ENCODE results near the gene NEO1. TPM values are rescaled to one million over a fixed set of nuclear protein-coding genes. Genes with fewer than 3 reads are reported as not detected.

Gene NEO1
- total RNA-seq, 1 donor from 2014 or later: 8.7 TPM

DNA sequence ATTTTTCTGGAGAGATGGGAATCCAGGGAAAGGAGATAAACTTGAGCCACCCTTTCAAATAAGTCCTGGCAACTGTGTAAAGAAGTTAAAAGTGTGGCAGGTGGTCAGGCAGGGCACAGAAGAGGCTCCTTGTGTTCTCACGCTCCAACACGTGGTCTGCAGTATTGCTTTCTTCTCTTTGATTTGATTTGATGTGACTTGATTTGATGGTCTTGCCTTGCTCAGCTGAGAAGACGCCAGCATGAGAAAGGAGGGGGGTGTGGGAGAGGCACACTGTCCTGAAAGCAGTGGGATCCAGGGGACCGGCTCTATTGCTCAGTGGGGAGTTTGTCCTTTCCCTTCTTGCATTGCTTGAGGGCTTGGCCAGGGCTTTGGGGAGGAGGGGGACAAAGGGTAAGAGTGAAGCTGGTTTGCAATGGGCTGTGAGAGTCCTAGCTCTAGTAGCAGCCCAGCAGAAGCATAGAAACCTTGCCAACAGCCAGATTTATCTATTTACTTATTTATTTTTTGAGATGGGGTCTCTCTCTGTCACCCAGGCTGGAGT, 25.7 kb upstream of the NEO1 start:
- intact Hi-C loops (cut with DNase I): no loop called here
- DNase-seq (ENCODE audit: low spot score): no peak

GRCh38 chr15:73028031-73028430, 24.2 kb upstream of the NEO1 start:
- intact Hi-C loops (cut with DNase I): no loop called here
- DNase-seq (ENCODE audit: low spot score): no peak

DNA sequence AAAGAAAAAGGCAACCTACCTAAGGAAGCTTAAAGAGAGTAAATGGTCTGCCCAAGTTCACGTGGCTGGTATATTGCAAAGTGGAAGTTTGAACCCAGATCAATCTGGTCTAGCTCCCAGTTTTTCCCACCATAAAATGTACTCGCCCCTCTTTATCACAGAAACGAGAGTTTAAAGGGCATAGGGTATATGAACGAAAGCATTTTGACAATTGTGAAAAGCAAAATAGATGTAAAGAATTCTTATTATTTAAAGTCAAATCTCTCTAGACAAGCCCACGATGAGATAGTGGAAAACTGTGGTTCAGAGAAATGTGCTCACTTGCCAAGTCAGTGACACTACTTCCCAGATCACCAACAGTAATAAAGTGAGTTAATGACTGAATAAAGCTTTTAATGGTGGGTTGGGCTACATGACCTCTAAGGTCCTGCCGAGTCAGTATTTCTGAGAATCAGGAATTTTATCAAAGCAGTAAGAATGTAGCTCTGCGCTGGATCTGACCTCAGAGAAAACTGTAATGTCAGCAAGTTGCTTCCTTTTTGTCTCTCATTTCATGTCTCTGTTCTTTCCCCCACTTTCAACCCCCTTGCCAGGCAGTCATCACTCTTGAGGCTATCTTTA, 23.3 kb upstream of the NEO1 start:
- no peak for DNase-seq (ENCODE audit: low spot score)
- intact Hi-C loops (cut with DNase I): no loop called here

- intact Hi-C loops (cut with DNase I): no loop called here
- DNase-seq (ENCODE audit: low spot score): no peak
Observed at GRCh38 chr15:73030122-73030679, 22.1 kb upstream of the NEO1 start.

- intact Hi-C loops (cut with DNase I): no loop called here
- DNase-seq (ENCODE audit: low spot score): no peak
Observed at GRCh38 chr15:73031648-73032047, 20.6 kb upstream of the NEO1 start.

GRCh38 chr15:73033611-73034010, 18.7 kb upstream of the NEO1 start:
- no peak for DNase-seq (ENCODE audit: low spot score)
- intact Hi-C loops (cut with DNase I): no loop called here

GRCh38 chr15:73034221-73034620, 18.0 kb upstream of the NEO1 start:
- DNase-seq (ENCODE audit: low spot score): no peak
- intact Hi-C loops (cut with DNase I): no loop called here

- intact Hi-C loops (cut with DNase I): no loop called here
Observed at GRCh38 chr15:73035221-73035620, 17.0 kb upstream of the NEO1 start.

GRCh38 chr15:73038220-73038619, 14.0 kb upstream of the NEO1 start:
- no peak for DNase-seq (ENCODE audit: low spot score)
- intact Hi-C loops (cut with DNase I): no loop called here

More at GRCh38 chr15:73035221-73035620, 17.0 kb upstream of the NEO1 start:
- DNase-seq (ENCODE audit: low spot score): no peak

DNA sequence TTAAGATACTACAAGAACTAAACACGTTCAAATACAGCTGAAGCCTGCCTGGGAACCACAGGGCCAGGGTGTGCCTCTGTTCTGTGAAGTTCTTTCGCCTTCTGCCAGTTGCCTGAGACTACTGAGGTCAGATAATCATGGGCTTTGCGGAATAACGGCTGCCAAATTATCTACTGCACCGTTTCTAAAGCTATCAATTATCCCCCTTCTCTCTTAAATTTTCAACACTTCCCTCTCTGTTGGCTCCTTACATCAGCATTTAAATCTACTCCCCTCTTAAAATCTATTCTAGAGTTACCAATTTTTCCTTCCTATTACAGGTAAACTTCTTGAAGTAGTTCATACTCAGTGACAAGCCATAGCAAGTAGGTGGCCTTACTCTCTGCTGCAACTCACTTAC, 6.2 kb upstream of the NEO1 start:
- intact Hi-C loops (cut with DNase I): no loop called here
- no peak for DNase-seq (ENCODE audit: low spot score)

DNA sequence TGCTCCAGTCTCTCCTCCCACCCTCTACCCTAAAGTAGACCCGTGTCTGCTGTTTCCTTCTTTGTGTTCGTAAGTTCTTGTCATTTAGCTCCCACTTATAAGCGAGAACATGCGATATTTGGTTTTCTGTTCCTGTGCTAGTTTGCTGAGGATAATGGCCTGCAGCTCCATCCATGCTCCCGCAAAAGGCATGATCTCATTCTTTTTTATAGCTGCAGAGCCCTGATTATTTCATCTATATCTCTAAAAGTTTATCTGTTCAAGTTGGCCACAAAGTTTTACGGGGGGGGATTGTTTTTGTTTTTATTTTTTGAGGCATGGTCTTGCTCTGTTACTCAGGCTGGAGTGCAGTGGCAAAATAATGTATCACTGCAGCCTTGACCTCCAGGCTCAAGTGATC, 4.4 kb upstream of the NEO1 start:
- intact Hi-C loops (cut with DNase I): no loop called here
- no peak for DNase-seq (ENCODE audit: low spot score)

- no peak for DNase-seq (ENCODE audit: low spot score)
- intact Hi-C loops (cut with DNase I): no loop called here
Observed at GRCh38 chr15:73048624-73049295, 3.5 kb upstream of the NEO1 start.

- intact Hi-C loops (cut with DNase I): loop anchor here (5.0 kb wide), 1 partner anchor 267 kb away; the partner anchor contains the start of gene ADPGK
- DNase-seq (ENCODE audit: low spot score): no peak
Observed at GRCh38 chr15:73049564-73050215, 2.6 kb upstream of the NEO1 start.

DNA sequence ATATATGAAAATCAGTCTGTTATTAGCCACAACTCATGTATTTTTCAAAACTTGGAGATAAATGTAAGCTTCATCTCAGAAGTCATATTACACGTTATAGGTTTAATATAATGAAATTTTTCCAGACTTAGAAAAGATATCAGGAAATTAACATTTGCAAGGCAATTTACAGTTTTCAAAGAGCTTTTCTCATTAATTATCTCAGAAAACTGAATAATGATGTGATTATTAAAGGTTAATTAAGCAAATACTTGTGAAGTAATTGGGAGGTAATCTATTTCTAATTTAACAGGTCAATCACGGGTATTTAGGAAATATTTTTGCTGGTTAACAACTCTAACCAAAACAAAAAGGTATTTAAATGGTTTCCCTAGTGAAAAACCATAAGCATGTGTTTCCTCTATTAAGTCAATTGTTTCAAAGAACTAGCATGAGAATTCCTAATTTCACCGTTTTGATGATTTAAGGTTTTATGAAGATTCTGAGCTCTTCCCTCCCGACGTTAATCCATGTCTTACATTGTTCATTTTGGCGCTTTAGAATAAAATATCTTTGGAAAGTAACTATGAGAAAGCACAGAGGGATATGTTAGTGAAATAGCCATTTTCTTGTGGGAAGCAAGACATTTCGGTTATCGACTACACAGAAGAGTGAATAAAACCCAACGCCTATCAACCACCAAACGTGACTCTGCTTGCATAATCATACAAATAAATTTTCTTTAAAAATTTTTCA, 1.5 kb upstream of the NEO1 start:
- no peak for DNase-seq (ENCODE audit: low spot score)
- intact Hi-C loops (cut with DNase I): loop anchor here (5.0 kb wide), 1 partner anchor 268 kb away; the partner anchor contains the start of gene ADPGK

DNA sequence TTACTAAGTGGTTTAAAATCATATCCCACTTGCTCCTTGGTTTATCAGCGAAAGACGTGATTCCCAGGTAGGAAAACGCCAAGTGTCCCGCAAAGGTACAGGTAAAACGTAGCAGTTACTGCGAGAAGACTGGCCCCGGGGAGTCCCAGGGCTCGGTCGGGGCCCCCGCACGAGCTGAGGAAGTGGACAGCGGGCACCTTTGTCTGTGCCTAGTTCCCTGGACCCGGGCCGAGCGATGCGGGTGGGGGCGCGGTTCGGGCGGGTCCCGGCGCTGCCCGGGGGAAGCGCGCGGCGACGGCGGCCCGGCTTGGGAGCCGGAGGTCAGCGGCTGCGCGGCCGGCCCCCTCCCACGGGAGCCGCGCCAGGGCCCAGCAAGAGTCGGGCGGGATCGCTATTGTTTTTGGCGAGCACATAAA, 864 bp upstream of the NEO1 start:
- DNase-seq (ENCODE audit: low spot score): peak; percentile 77
- intact Hi-C loops (cut with DNase I): loop anchor here (5.0 kb wide), 1 partner anchor 269 kb away; the partner anchor contains the start of gene ADPGK

GRCh38 chr15:73052653-73053397, 562 bp downstream of the NEO1 start:
- no peak for DNase-seq (ENCODE audit: low spot score)
- intact Hi-C loops (cut with DNase I): loop anchor here (5.0 kb wide), 1 partner anchor 271 kb away; the partner anchor contains the start of gene ADPGK

DNA sequence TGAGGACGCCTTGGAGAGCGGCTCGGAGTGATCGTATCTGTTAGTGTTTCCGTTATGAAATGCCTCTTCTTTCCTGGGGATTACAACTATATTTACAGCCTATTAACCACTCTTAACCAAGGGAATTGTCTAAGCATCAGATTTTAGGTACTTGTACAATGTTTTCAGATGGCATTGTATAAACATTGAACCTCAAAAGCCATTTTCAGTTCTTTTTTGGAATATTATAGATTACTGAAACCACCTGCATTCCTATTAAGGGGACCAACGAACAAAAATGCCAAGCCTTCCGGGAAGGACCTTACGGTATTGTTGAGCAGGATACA, 1.1 kb downstream of the NEO1 start:
- intact Hi-C loops (cut with DNase I): loop anchor here (5.0 kb wide), 1 partner anchor 271 kb away; the partner anchor contains the start of gene ADPGK
- no peak for DNase-seq (ENCODE audit: low spot score)

GRCh38 chr15:73054417-73054953, 2.2 kb downstream of the NEO1 start:
- DNase-seq (ENCODE audit: low spot score): no peak
- intact Hi-C loops (cut with DNase I): loop anchor here (5.0 kb wide), 1 partner anchor 272 kb away; the partner anchor contains the start of gene ADPGK

GRCh38 chr15:73056460-73056859, 4.2 kb downstream of the NEO1 start:
- DNase-seq (ENCODE audit: low spot score): no peak
- intact Hi-C loops (cut with DNase I): no loop called here
